ENCODE results near the gene CATSPER3.

CATSPER3 gene

GRCh38 chr5:135060021-135060420 lies 92.3 kb downstream of the CATSPER3 start:
- Mint-ChIP-seq H3K27ac (no peak overlapping the region), H3K4me1 (no peaks in the 10 kb centered on the region), H3K36me3 (ENCODE audit: low read depth) (no peaks in the 10 kb centered on the region), H3K9me3 (no peaks in the 10 kb centered on the region), H3K4me3 (no peak overlapping the region), H3K27me3 (peaks cover 5% of the 10 kb centered on the region)
- ATAC-seq (no peak), DNase-seq (no peak)

GRCh38 chr5:135061001-135061400 lies 93.3 kb downstream of the CATSPER3 start:
- H3K4me3 Mint-ChIP-seq: no peak overlapping the region
- no peak overlapping the region for H3K27ac Mint-ChIP-seq
- no peak for ATAC-seq
- no peak for DNase-seq
- peaks cover 5% of the 10 kb centered on the region for H3K27me3 Mint-ChIP-seq
- no peaks in the 10 kb centered on the region for H3K9me3 Mint-ChIP-seq
- H3K4me1 Mint-ChIP-seq: no peaks in the 10 kb centered on the region
- no peaks in the 10 kb centered on the region for H3K36me3 Mint-ChIP-seq (ENCODE audit: low read depth)
